Measurements from ENCODE around the gene NUAK1.

GRCh38 chr12:106066051-106066705 lies 72.6 kb downstream of the NUAK1 start:
- TF ChIP-seq POLR2A (IDR thresholded peaks at IDR 0.05) (no peak), CTCF (IDR thresholded peaks at IDR 0.05) (no peak)

Measured in esophagus squamous epithelium (tissue), 4 donors.